ENCODE results near the gene CDK5. TPM values are rescaled to one million over a fixed set of nuclear protein-coding genes. Genes with fewer than 3 reads are reported as not detected.

Gene CDK5
- total and polyA plus RNA-seq, 9 of the 15 experiments (the other 6 are each of a cell fraction or from before 2014, with no cell fraction given) = 3.2 to 38.0 (median 27.5) TPM

GRCh38 chr7:151086802-151087244 lies 29.1 kb upstream of the CDK5 start (continued):
- 0 out of 2 replicates have a peak, but pooled peaks have one; percentile 20 for TF ChIP-seq RERE (CRISPR knock-in tag; IDR thresholded peaks at IDR 0.05; ENCODE audit: borderline replicate concordance)
- no peak for TF ChIP-seq ZNF512 (tag; IDR thresholded peaks at IDR 0.05)
- TF ChIP-seq HES1 (IDR thresholded peaks at IDR 0.05; ENCODE audit: low read depth) = 0 out of 2 replicates have a peak, but pooled peaks have one; percentile 17
- TF ChIP-seq NR3C1 (CRISPR knock-in tag; IDR thresholded peaks at IDR 0.05) = 0 out of 2 replicates have a peak, but pooled peaks have one; percentile 26
- peak; percentile 34; the same call in 1 of the 2 replicates for TF ChIP-seq USF1 (CRISPR knock-in tag; IDR thresholded peaks at IDR 0.05)
- TF ChIP-seq ZNF12 (CRISPR knock-in tag; IDR thresholded peaks at IDR 0.05) = no peak; the same call in 1 of the 2 replicates
- no peak for TF ChIP-seq ZNF398 (CRISPR knock-in tag; IDR thresholded peaks at IDR 0.05)
- TF ChIP-seq KAT7 (CRISPR knock-in tag; IDR thresholded peaks at IDR 0.05; ENCODE audit: borderline replicate concordance) = 0 out of 2 replicates have a peak, but pooled peaks have one; percentile 42
- no peak for TF ChIP-seq PYGO2 (tag; IDR thresholded peaks at IDR 0.05)
- no peak for TF ChIP-seq MYC (IDR thresholded peaks at IDR 0.05; ENCODE audit: low read depth, low read length)
- TF ChIP-seq MYC (CRISPR knock-in tag; IDR thresholded peaks at IDR 0.05; ENCODE audit: borderline replicate concordance, low read depth) = peak; percentile 84; the same call in 1 of the 2 replicates
- no peak for TF ChIP-seq ZNF830 (CRISPR knock-in tag; IDR thresholded peaks at IDR 0.05)
- 0 out of 2 replicates have a peak, but pooled peaks have one; percentile 49 for TF ChIP-seq ZNF511 (CRISPR knock-in tag; IDR thresholded peaks at IDR 0.05)
- peak; percentile 42; the same call in 1 of the 2 replicates for TF ChIP-seq ETV1 (tag; conservative IDR thresholded peaks at IDR 0.05; ENCODE audit: low read depth)

All from K562 (cell line).